Keratinocyte (primary cell): Measurements from ENCODE around the gene REXO1. TPM values are rescaled to one million over a fixed set of nuclear protein-coding genes. Genes with fewer than 3 reads are reported as not detected.

Source experiments
- DNase-seq: peaks from one replicate; pipeline ENCODE4 v3.0.0-alpha.2; 2011; ENCODE audit warnings: low read depth, missing footprints, low spot score
- FAIRE-seq: peaks from 2 replicates; lab custom pipeline; 2011; peaks lifted over from hg19 to GRCh38; lab: Jason Lieb, UNC
- H2AFZ ChIP-seq: 2 replicates; pipeline ENCODE4 v1.6.0; 2012; ENCODE audit warnings: low read length, control low read depth, inconsistent platforms; ENCODE audit not compliant: control insufficient read depth
- H3K27ac ChIP-seq: 2 replicates; pipeline ENCODE4 v1.5.1; 2011; ENCODE audit warnings: low read length; ENCODE audit not compliant: control insufficient read depth, insufficient read depth
- H3K27me3 ChIP-seq: 3 replicates; pipeline ENCODE4 v1.6.0; 2011; ENCODE audit warnings: low read length; ENCODE audit not compliant: control insufficient read depth, insufficient read depth; ENCODE audit errors: extremely low read depth
- H3K36me3 ChIP-seq, 2 experiments: 2 replicates in 1 of 2; 3 replicates in 1 of 2; pipeline ENCODE4 v1.5.1; 2011; ENCODE audit warnings: low read length in 2 of 2, mild to moderate bottlenecking in 1 of 2; ENCODE audit not compliant: control insufficient read depth in 2 of 2, insufficient read depth in 2 of 2; ENCODE audit errors: extremely low read depth in 1 of 2
- H3K4me1 ChIP-seq: 3 replicates; pipeline ENCODE4 v1.5.1; 2011; ENCODE audit warnings: low read length; ENCODE audit not compliant: control insufficient read depth, insufficient read depth; ENCODE audit errors: extremely low read depth
- H3K4me2 ChIP-seq: 3 replicates; pipeline ENCODE4 v1.6.0; 2011; ENCODE audit warnings: low read depth, low read length; ENCODE audit not compliant: control insufficient read depth, insufficient read depth; ENCODE audit errors: extremely low read depth
- H3K4me3 ChIP-seq, 3 experiments: fragments of 200-600 bp in 1 of 3; sonication (generic) in 1 of 3; 2 replicates in 2 of 3; 3 replicates in 1 of 3; pipeline ENCODE4 v1.5.1; 2011 to 2016; ENCODE audit warnings: low read length in 3 of 3, mild to moderate bottlenecking in 3 of 3, control low read depth in 2 of 3, inconsistent platforms in 1 of 3, low read depth in 1 of 3, mixed read lengths in 1 of 3, mixed run types in 1 of 3, moderate library complexity in 1 of 3; ENCODE audit not compliant: control insufficient read depth in 2 of 3, insufficient read depth in 2 of 3; ENCODE audit errors: extremely low read depth in 1 of 3
- H3K79me2 ChIP-seq: 2 replicates; pipeline ENCODE4 v1.6.0; 2012; ENCODE audit warnings: low read length; ENCODE audit not compliant: control insufficient read depth, insufficient read depth
- H3K9ac ChIP-seq: 3 replicates; pipeline ENCODE4 v1.6.0; 2011; ENCODE audit warnings: low read length; ENCODE audit not compliant: control insufficient read depth, insufficient read depth; ENCODE audit errors: extremely low read depth
- H3K9me1 ChIP-seq: 3 replicates; pipeline ENCODE4 v1.6.0; 2011; ENCODE audit warnings: low read length; ENCODE audit not compliant: control insufficient read depth, insufficient read depth; ENCODE audit errors: extremely low read depth
- H3K9me3 ChIP-seq: 2 replicates; pipeline ENCODE4 v1.5.1; 2012; ENCODE audit warnings: low read depth, low read length; ENCODE audit not compliant: control insufficient read depth
- H4K20me1 ChIP-seq: 3 replicates; pipeline ENCODE4 v1.6.0; 2011; ENCODE audit warnings: low read length; ENCODE audit not compliant: control insufficient read depth, insufficient read depth; ENCODE audit errors: extremely low read depth
- CTCF ChIP-seq, 3 experiments: IDR thresholded peaks in 1 of 3; conservative IDR thresholded peaks in 1 of 3; optimal IDR thresholded peaks in 1 of 3; 2 replicates in 2 of 3; 3 replicates in 1 of 3; pipeline versions ENCODE3 to v1.5.1; 2011; ENCODE audit warnings: low read length in 3 of 3, mild to moderate bottlenecking in 3 of 3, moderate library complexity in 2 of 3, control low read depth in 1 of 3, inconsistent platforms in 1 of 3; ENCODE audit not compliant: insufficient read depth in 2 of 3; ENCODE audit errors: extremely low read depth in 1 of 3
- EZH2 ChIP-seq: IDR thresholded peaks from one replicate; pipeline ENCODE4 v1.6.1; 2012; ENCODE audit warnings: inconsistent platforms, mild to moderate bottlenecking, low read length, moderate library complexity
- dilution Hi-C: fragments of 300-500 bp; cut with MboI; formaldehyde crosslinking; loops from one replicate; pipeline ENCODE4 v1.7.0; 2020; ENCODE audit warnings: low sequenced_read_pairs; ENCODE audit not compliant: extremely low pct_ligation_motif_present
- polyA plus RNA-seq, 5 experiments: library from polyadenylated mRNA; depleted of rRNA in 3 of 5; stranded (reverse) in 3 of 5; stranded (forward) in 1 of 5; unstranded in 1 of 5; fragments of >200 nt; gene quantifications; 1 replicate in 1 of 5; 2 replicates in 3 of 5; 3 replicates in 1 of 5; pipeline versions ENCODE4 v1.2.1 to v1.2.3, GENCODE V29; 2011 to 2012; ENCODE audit warnings: missing spikeins in 2 of 5, low read depth in 1 of 5, low replicate concordance in 1 of 5

REXO1 gene
- polyA plus RNA-seq, 1 donor (not counting 4 experiments of a cell fraction or from before 2014, with no cell fraction given) = 6.1 TPM

GRCh38 chr19:1856698-1857603 lies 8.7 kb upstream of the REXO1 start:
- peak; percentile 82 for FAIRE-seq
- peaks cover 75% of the 10 kb centered on the region for H3K4me1 ChIP-seq
- peaks cover 20% of the 10 kb centered on the region for H4K20me1 ChIP-seq
- H3K9me3 ChIP-seq = no peaks in the 10 kb centered on the region
- no peak for TF ChIP-seq EZH2
- no peak for TF ChIP-seq CTCF (optimal IDR thresholded peaks at IDR 0.05 in 1 of 3, IDR thresholded peaks at IDR 0.05 in 1 of 3, conservative IDR thresholded peaks at IDR 0.05 in 1 of 3; ENCODE audit: extremely low read depth in 1 of 3, insufficient read depth in 2 of 3, low read length in 3 of 3)
- H3K4me3 ChIP-seq = peak overlapping the region; percentile 33 to 68 (median 59)
- peak overlapping the region; percentile 96 for H3K4me2 ChIP-seq
- peak overlapping the region; percentile 69 for H3K9ac ChIP-seq
- H3K79me2 ChIP-seq = peaks cover 90% of the 10 kb centered on the region
- dilution Hi-C loops = no loop called here
- H3K27ac ChIP-seq = peak overlapping the region; percentile 71
- no peaks in the 10 kb centered on the region for H3K9me1 ChIP-seq
- no peak for DNase-seq
- H3K36me3 ChIP-seq = no peaks in the 10 kb centered on the region
- H2AFZ ChIP-seq = no peak overlapping the region
- H3K27me3 ChIP-seq = no peaks in the 10 kb centered on the region

- H4K20me1 ChIP-seq = peaks cover 16% of the 10 kb centered on the region
Observed at GRCh38 chr19:1856345-1856697, 8.0 kb upstream of the REXO1 start.

More at GRCh38 chr19:1856345-1856697, 8.0 kb upstream of the REXO1 start:
- peaks cover 70% of the 10 kb centered on the region for H3K4me1 ChIP-seq
- H2AFZ ChIP-seq = no peak overlapping the region
- peak overlapping the region; percentile 69 for H3K9ac ChIP-seq
- FAIRE-seq (no peak), DNase-seq (no peak)
- no peaks in the 10 kb centered on the region for H3K9me3 ChIP-seq
- H3K9me1 ChIP-seq = no peaks in the 10 kb centered on the region
- TF ChIP-seq CTCF (optimal IDR thresholded peaks at IDR 0.05 in 1 of 3, IDR thresholded peaks at IDR 0.05 in 1 of 3, conservative IDR thresholded peaks at IDR 0.05 in 1 of 3; ENCODE audit: extremely low read depth in 1 of 3, insufficient read depth in 2 of 3, low read length in 3 of 3) (no peak), EZH2 (no peak)
- H3K4me3 ChIP-seq = peak overlapping the region; percentile 33 to 68 (median 59)
- peak overlapping the region; percentile 96 for H3K4me2 ChIP-seq
- peaks cover 0 to 1% of the 10 kb centered on the region in 2 experiments for H3K36me3 ChIP-seq
- dilution Hi-C loops = no loop called here
- peaks cover 84% of the 10 kb centered on the region for H3K79me2 ChIP-seq
- H3K27ac ChIP-seq = peak overlapping the region; percentile 71
- H3K27me3 ChIP-seq = no peaks in the 10 kb centered on the region
